ENCODE results near the gene GRAP2. TPM values are rescaled to one million over a fixed set of nuclear protein-coding genes. Genes with fewer than 3 reads are reported as not detected.

The GRAP2 gene
- total and polyA plus RNA-seq, 10 of the 15 experiments (the other 5 are each of a cell fraction or from before 2014, with no cell fraction given), result 3.3 to 79.1 (median 59.6) TPM

GRCh38 chr22:39913321-39913720 is 12.4 kb downstream of the GRAP2 start (continued):
- TF ChIP-seq SUPT20H (IDR thresholded peaks at IDR 0.05; ENCODE audit: borderline replicate concordance, control insufficient read depth, low read depth, low read length), result no peak
- TF ChIP-seq POLR2AphosphoS5 (IDR thresholded peaks at IDR 0.05; ENCODE audit: low read length), result no peak
- no peak for TF ChIP-seq SIX5 (IDR thresholded peaks at IDR 0.05; ENCODE audit: low read depth, low read length, severe bottlenecking)
- no peak for TF ChIP-seq SMC3 (IDR thresholded peaks at IDR 0.05; ENCODE audit: borderline replicate concordance, low read length)
- no peak for TF ChIP-seq NFYA (IDR thresholded peaks at IDR 0.05; ENCODE audit: borderline replicate concordance, low read depth, low read length)
- TF ChIP-seq PRDM15 (CRISPR knock-in tag; IDR thresholded peaks at IDR 0.05), result no peak
- no peak for TF ChIP-seq HCFC1 (IDR thresholded peaks at IDR 0.05; ENCODE audit: low read length)
- no peak for TF ChIP-seq GATAD2B (conservative IDR thresholded peaks at IDR 0.05; ENCODE audit: low read depth)

DNA sequence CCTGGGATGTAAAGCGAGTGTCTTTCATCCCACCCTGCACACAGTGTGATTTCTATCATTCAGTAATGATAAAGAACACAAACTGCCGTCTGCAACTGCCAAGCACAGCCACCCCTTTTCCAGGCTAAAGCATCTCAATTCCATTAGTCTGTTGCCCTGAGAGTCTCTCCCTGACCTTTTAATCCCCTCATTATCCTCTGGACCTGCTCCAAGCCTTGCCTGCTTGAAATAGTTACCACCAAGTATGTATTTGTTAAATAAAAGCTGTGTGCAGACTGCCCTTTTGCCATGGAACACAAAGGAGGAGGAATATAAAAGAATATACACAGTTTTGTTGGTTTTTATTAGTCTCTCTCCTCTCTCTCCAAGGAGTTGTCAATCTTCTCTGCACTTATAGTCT is 13.0 kb downstream of the GRAP2 start:
- in situ Hi-C loops (cut with MboI) (no loop called here), intact Hi-C loops (cut with micrococcal nuclease; ENCODE audit: unreplicated experiment) (loop anchor here (5.0 kb wide), 1 partner anchor 48 kb away; the partner anchor contains the start of gene TMA7B)
- Histone ChIP-seq H3K27me3 (replicated peaks in 1 of 2; ENCODE audit: control insufficient read depth in 2 of 2, insufficient read depth in 2 of 2, low read length in 1 of 2) (no peaks in the 10 kb centered on the region), H3K4me2 (ENCODE audit: control insufficient read depth, insufficient read depth) (no peak overlapping the region), H2AFZ (ENCODE audit: control insufficient read depth, low read depth, low read length) (no peak overlapping the region), H3K4me1 (ENCODE audit: control insufficient read depth, insufficient read depth, low read length) (peaks cover 23% of the 10 kb centered on the region), H3K79me2 (ENCODE audit: control insufficient read depth, insufficient read depth, low read length) (peaks cover 92% of the 10 kb centered on the region), H4K20me1 (ENCODE audit: control insufficient read depth, insufficient read depth) (no peaks in the 10 kb centered on the region), H3K4me3 (no peak overlapping the region), H3K36me3 (ENCODE audit: control insufficient read depth in 2 of 2, insufficient read depth in 2 of 2, low read length in 1 of 2) (peaks cover 5 to 6% of the 10 kb centered on the region in 2 experiments; a peak in 3 of 4 replicates), H3K27ac (ENCODE audit: control insufficient read depth, insufficient read depth) (no peak overlapping the region), H3K9me3 (replicated peaks; ENCODE audit: control insufficient read depth, insufficient read depth, low read length) (no peaks in the 10 kb centered on the region; the same call in 2 of the 3 replicates), H3K9ac (ENCODE audit: control insufficient read depth, insufficient read depth, low read length) (no peak overlapping the region)
- WGBS (ENCODE audit: insufficient coverage, insufficient replicate concordance, low lambda C conversion rate, missing lambda C conversion rate), result 98% methylated on average over 2 of the region's 2 CpGs
- ChIA-PET CTCF (interaction anchor here (0.9 to 3.5 kb wide), 3 partner anchors 9 to 111 kb away, joined by 4 to 13 read pairs (median 4); no protein-coding TSS in a partner anchor), RAD21 (ENCODE audit: unreplicated experiment) (interaction anchor here (1.2 to 7.5 kb wide), 2 partner anchors 16 to 32 kb away, joined by 3 to 91 read pairs; partner anchors contain the start of gene GRAP2), SMC1A (ENCODE audit: uncharacterized antibody, unreplicated experiment) (interaction anchor here (4.3 to 11.1 kb wide), 3 partner anchors 12 to 19 kb away, joined by 18 to 108 read pairs (median 102); partner anchors contain the start of gene GRAP2), POLR2A (interaction anchor here (0.9 to 1.1 kb wide), 4 partner anchors 9 to 19 kb away, joined by 3 to 6 read pairs (median 4); no protein-coding TSS in a partner anchor)
- no peak for TF ChIP-seq ZNF217 (IDR thresholded peaks at IDR 0.05)
- TF ChIP-seq ZNF207 (IDR thresholded peaks at IDR 0.05; ENCODE audit: borderline replicate concordance), result no peak
- TF ChIP-seq PML (IDR thresholded peaks at IDR 0.05; ENCODE audit: low read length), result no peak
- TF ChIP-seq TCF3 (IDR thresholded peaks at IDR 0.05; ENCODE audit: borderline replicate concordance, insufficient read depth, low read depth, low read length), result no peak
- TF ChIP-seq GATAD2B (conservative IDR thresholded peaks at IDR 0.05; ENCODE audit: low read depth), result no peak
- TF ChIP-seq KDM1A (IDR thresholded peaks at IDR 0.05; ENCODE audit: borderline replicate concordance), result no peak
- no peak for TF ChIP-seq CHD1 (IDR thresholded peaks at IDR 0.05; ENCODE audit: low read depth, low read length)
- no peak for TF ChIP-seq TCF7 (IDR thresholded peaks at IDR 0.05; ENCODE audit: borderline replicate concordance)
- no peak for TF ChIP-seq POU2F2 (IDR thresholded peaks at IDR 0.05; ENCODE audit: borderline replicate concordance, low read depth, low read length)
- no peak for TF ChIP-seq SIN3A (IDR thresholded peaks at IDR 0.05; ENCODE audit: low read depth, low read length)
- no peak for TF ChIP-seq JUND (IDR thresholded peaks at IDR 0.05; ENCODE audit: low read depth, low read length)
- TF ChIP-seq EGR1 (IDR thresholded peaks at IDR 0.05; ENCODE audit: borderline replicate concordance in 1 of 2, low read depth in 2 of 2, low read length in 2 of 2), result no peak
- no peak for TF ChIP-seq CREM (IDR thresholded peaks at IDR 0.05; ENCODE audit: low read depth)
- DNase-seq (ENCODE audit: low read depth, low spot score), result no peak
- FAIRE-seq, result no peak
- no peak for ATAC-seq
- BruUV-seq (replicated peaks), result no TSS peak
